ENCODE results near the gene B3GAT3. TPM values are rescaled to one million over a fixed set of nuclear protein-coding genes. Genes with fewer than 3 reads are reported as not detected.

The B3GAT3 gene
- total RNA-seq, 2 donors from 2014 or later: 57.0 to 75.3 TPM

GRCh38 chr11:62648967-62649364 is 27.2 kb upstream of the B3GAT3 start:
- no peak for DNase-seq (ENCODE audit: low spot score)
- Histone ChIP-seq H3K4me1 (replicated peaks) (peaks cover 6% of the 10 kb centered on the region), H3K27ac (no peak overlapping the region), H3K4me3 (no peak overlapping the region), H3K27me3 (replicated peaks; ENCODE audit: insufficient read depth) (no peaks in the 10 kb centered on the region), H3K36me3 (peaks cover 0 to 2% of the 10 kb centered on the region in 2 donors), H3K9me3 (no peaks in the 10 kb centered on the region)
- intact Hi-C loops (cut with DNase I): no loop called here
- TF ChIP-seq POLR2AphosphoS5 (IDR thresholded peaks at IDR 0.05) (no peak), CTCF (IDR thresholded peaks at IDR 0.05) (no peak), POLR2A (IDR thresholded peaks at IDR 0.05) (no peak)
- WGBS: 94% methylated on average over 10 of the region's 11 CpGs

DNA sequence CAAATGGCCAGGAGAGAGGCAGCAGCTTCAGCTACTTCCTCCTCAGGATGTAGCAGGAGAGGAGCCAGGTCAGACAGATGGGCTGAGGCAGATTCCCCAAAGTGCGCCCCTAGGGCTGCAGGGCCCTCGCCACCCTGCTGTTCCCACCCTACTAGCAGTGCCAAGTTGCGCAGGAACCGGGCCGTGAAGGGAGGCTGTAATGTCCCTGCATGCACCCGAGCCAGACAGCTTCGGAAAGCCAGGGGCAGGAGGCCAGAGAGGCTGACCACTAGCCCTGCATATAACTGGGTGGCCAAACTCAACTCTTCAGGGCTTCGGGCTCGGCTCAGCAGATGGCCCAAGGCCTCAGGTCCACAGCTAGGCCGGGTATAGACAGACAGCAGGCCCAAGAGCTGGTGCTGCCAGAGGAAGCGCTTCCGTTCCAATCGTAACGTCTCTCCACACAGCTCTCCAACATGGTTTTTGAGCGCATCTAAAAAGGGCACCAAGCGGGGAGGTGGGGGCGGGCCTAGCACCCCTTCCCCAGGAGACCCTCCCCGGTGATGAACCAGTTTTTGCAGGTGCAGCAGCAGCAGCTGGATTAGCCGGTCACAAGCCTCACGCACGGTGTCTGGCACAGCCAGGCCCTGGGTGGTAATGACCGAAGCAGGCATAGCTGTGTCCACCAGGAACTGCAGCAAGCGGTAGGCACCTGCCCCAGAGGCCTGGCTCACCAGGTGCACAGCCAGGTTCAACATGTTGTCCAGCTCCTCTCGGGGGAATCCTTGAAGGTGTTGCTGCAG is 26.6 kb upstream of the B3GAT3 start:
- Histone ChIP-seq H3K27me3 (replicated peaks; ENCODE audit: insufficient read depth) (no peaks in the 10 kb centered on the region), H3K36me3 (peaks cover 0 to 2% of the 10 kb centered on the region in 2 donors), H3K4me3 (no peak overlapping the region), H3K27ac (no peak overlapping the region), H3K9me3 (no peaks in the 10 kb centered on the region), H3K4me1 (replicated peaks) (peaks cover 6% of the 10 kb centered on the region)
- WGBS: 91% methylated on average over 24 of the region's 24 CpGs
- no peak for DNase-seq (ENCODE audit: low spot score)
- TF ChIP-seq CTCF (IDR thresholded peaks at IDR 0.05): no peak
- intact Hi-C loops (cut with DNase I): no loop called here

DNA sequence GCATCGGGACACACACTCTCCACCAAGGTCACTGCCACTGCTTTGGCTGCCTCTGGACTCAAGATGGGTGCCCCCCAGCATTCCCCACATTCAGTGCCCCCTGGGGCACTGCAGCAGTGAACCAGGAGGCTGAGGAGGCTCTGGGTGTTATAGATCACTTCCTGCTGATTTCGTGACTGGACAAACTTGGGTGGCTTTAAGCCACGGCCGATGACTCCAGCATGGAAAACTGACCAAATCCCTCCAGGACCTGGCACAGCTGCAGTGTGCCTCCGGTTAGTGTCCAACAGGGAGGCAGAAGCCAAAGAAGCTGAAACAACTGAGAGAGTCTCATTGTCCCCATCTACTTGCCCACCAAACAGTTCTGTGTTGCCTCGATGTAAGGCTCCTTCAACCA is 25.8 kb upstream of the B3GAT3 start:
- H3K27me3 ChIP-seq (replicated peaks; ENCODE audit: insufficient read depth): no peaks in the 10 kb centered on the region
- peaks cover 0 to 2% of the 10 kb centered on the region in 2 donors for H3K36me3 ChIP-seq
- peaks cover 6% of the 10 kb centered on the region for H3K4me1 ChIP-seq (replicated peaks)
- H3K4me3 ChIP-seq: no peak overlapping the region
- TF ChIP-seq CTCF (IDR thresholded peaks at IDR 0.05): no peak
- no peak for TF ChIP-seq POLR2AphosphoS5 (IDR thresholded peaks at IDR 0.05)
- no peak for TF ChIP-seq POLR2A (IDR thresholded peaks at IDR 0.05)
- H3K9me3 ChIP-seq: no peaks in the 10 kb centered on the region
- no peak overlapping the region for H3K27ac ChIP-seq
- 91% methylated on average over 6 of the region's 6 CpGs for WGBS
- DNase-seq (ENCODE audit: low spot score): no peak
- intact Hi-C loops (cut with DNase I): no loop called here

DNA sequence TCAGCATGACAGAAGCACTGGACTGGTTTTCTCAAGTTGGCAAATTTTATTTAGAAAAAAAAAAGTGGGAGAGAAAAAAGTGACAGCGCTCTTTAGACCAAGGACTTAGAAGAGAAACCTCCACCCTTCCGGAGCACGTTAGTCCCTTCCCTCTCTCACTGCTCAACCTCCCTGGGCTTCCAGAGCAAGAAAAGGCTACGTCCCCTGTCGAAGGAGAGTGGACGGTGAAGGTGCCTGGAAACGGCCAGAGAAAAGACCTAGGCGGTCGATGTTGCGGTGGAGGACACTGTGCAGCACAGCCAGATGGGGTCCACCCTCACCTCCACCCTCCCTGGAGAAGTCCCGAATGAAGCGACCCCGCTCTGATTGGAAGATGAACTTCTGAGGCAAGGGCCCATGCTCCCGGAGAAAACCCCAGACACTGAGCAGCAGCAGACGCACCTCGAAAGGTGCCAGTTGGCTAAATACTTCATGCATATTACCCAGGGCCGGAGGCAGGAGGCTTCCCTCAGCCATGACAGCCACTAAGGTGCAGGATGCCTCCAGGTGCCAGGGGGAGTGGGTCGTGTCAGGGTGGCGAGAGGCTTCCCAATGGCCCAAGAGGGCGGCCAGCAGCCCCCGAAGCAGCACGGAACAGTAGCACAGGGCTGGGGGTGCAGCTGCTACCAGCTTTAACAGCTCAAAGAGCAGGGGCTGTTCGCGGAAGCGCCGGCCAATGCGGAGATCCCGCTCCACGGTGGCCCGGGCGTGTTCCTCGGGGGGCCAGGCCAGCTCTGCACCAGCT is 25.2 kb upstream of the B3GAT3 start:
- Histone ChIP-seq H3K27ac (peak overlapping the region in 1 of 2 donors; percentile 89), H3K9me3 (no peaks in the 10 kb centered on the region), H3K4me1 (replicated peaks) (peaks cover under 1% of the 10 kb centered on the region), H3K4me3 (peak overlapping the region in 1 of 2 donors; percentile 73), H3K36me3 (peaks cover 0 to 2% of the 10 kb centered on the region in 2 donors), H3K27me3 (replicated peaks; ENCODE audit: insufficient read depth) (no peaks in the 10 kb centered on the region)
- intact Hi-C loops (cut with DNase I): no loop called here
- WGBS: 60% methylated on average over 25 of the region's 32 CpGs
- no peak for DNase-seq (ENCODE audit: low spot score)
- TF ChIP-seq POLR2AphosphoS5 (IDR thresholded peaks at IDR 0.05) (no peak), POLR2A (IDR thresholded peaks at IDR 0.05) (no peak), CTCF (IDR thresholded peaks at IDR 0.05) (no peak)

Measured in prostate gland (tissue), 2 donors.